Activated CD4-positive, alpha-beta T cell treated with anti-CD3 and anti-CD28 coated beads for 4 hours (primary cell): ENCODE data around the gene RPL27A.

ENCODE experiments used
- DNase-seq, 2 donors: peaks; one replicate each; pipeline ENCODE4 v3.0.0-alpha.2; 2020

The RPL27A gene

GRCh38 chr11:8701891-8702597, 19.5 kb downstream of the RPL27A start:
- no peak for DNase-seq

GRCh38 chr11:8702598-8702915, 20.0 kb downstream of the RPL27A start:
- DNase-seq, result no peak

- DNase-seq, result no peak
These were observed 21.5 kb downstream of the RPL27A start for GRCh38 chr11:8704136-8704535.

GRCh38 chr11:8705146-8705545, 22.6 kb downstream of the RPL27A start:
- DNase-seq, result no peak

- DNase-seq, result no peak
These were observed 24.3 kb downstream of the RPL27A start for GRCh38 chr11:8706673-8707432.

- DNase-seq, result no peak
These were observed 25.1 kb downstream of the RPL27A start for GRCh38 chr11:8707541-8708191.

- no peak for DNase-seq
These were observed 26.5 kb downstream of the RPL27A start for GRCh38 chr11:8709002-8709672.

GRCh38 chr11:8709777-8710176, 27.2 kb downstream of the RPL27A start:
- DNase-seq, result no peak

GRCh38 chr11:8711895-8712442, 29.4 kb downstream of the RPL27A start:
- DNase-seq, result no peak

- no peak for DNase-seq
These were observed 29.9 kb downstream of the RPL27A start for GRCh38 chr11:8712506-8712905.

- no peak for DNase-seq
These were observed 31.3 kb downstream of the RPL27A start for GRCh38 chr11:8713760-8714454.

- no peak for DNase-seq
These were observed 32.1 kb downstream of the RPL27A start for GRCh38 chr11:8714622-8715225.

- DNase-seq, result no peak
These were observed 32.9 kb downstream of the RPL27A start for GRCh38 chr11:8715501-8715900.

- DNase-seq, result no peak
These were observed 34.9 kb downstream of the RPL27A start for GRCh38 chr11:8717544-8717875.

- no peak for DNase-seq
These were observed 35.5 kb downstream of the RPL27A start for GRCh38 chr11:8717876-8718753.

- no peak for DNase-seq
These were observed 36.6 kb downstream of the RPL27A start for GRCh38 chr11:8719211-8719649.

- no peak for DNase-seq
These were observed 37.1 kb downstream of the RPL27A start for GRCh38 chr11:8719721-8720120.

GRCh38 chr11:8720352-8720751, 37.8 kb downstream of the RPL27A start:
- no peak for DNase-seq

GRCh38 chr11:8720868-8721608, 38.4 kb downstream of the RPL27A start:
- DNase-seq, result no peak
